ENCODE results near the gene STX3.
A peak's percentile ranks its signal among the peaks of the same experiment; 100 is the strongest.
"Not testable (repeated sequence)": the region's sequence is repeated elsewhere in the genome, so short reads cannot be mapped to it uniquely, and the experiment has no call there.

STX3 gene

GRCh38 chr11:59791639-59792038, 36.5 kb downstream of the STX3 start:
- no peak for DNase-seq (ENCODE audit: low spot score)

- DNase-seq (ENCODE audit: low spot score): no peak
Observed at GRCh38 chr11:59792507-59792906, 37.3 kb downstream of the STX3 start.

- DNase-seq (ENCODE audit: low spot score): no peak
Observed at GRCh38 chr11:59794417-59794816, 39.2 kb downstream of the STX3 start.

GRCh38 chr11:59800390-59801025, 45.3 kb downstream of the STX3 start:
- DNase-seq (ENCODE audit: low spot score): no peak

- no peak for DNase-seq (ENCODE audit: low spot score)
Observed at GRCh38 chr11:59801160-59801706, 46.1 kb downstream of the STX3 start.

GRCh38 chr11:59801981-59802638, 46.9 kb downstream of the STX3 start:
- DNase-seq (ENCODE audit: low spot score): no peak

GRCh38 chr11:59802639-59803176, 47.5 kb downstream of the STX3 start:
- DNase-seq (ENCODE audit: low spot score): peak; percentile 38

- DNase-seq (ENCODE audit: low spot score): no peak
Observed at GRCh38 chr11:59804061-59804460, 48.9 kb downstream of the STX3 start.

- DNase-seq (ENCODE audit: low spot score): no peak
Observed at GRCh38 chr11:59807047-59807610, 52.0 kb downstream of the STX3 start.

- DNase-seq (ENCODE audit: low spot score): peak; percentile 76
Observed at GRCh38 chr11:59810189-59810910, 55.2 kb downstream of the STX3 start, which contains the start of gene MRPL16. MRPL16 (minus strand) TSS chr11:59810778; CDS start chr11:59810658, 120 bp downstream.

GRCh38 chr11:59810911-59811259, 55.7 kb downstream of the STX3 start:
- DNase-seq (ENCODE audit: low spot score): no peak

GRCh38 chr11:59812220-59812619, 57.0 kb downstream of the STX3 start:
- no peak for DNase-seq (ENCODE audit: low spot score)

- DNase-seq (ENCODE audit: low spot score): no peak
Observed at GRCh38 chr11:59813364-59813763, 58.2 kb downstream of the STX3 start.

GRCh38 chr11:59814021-59814420, 58.8 kb downstream of the STX3 start:
- no peak for DNase-seq (ENCODE audit: low spot score)

GRCh38 chr11:59815754-59816153, 60.6 kb downstream of the STX3 start:
- no peak for DNase-seq (ENCODE audit: low spot score)

- DNase-seq (ENCODE audit: low spot score): not testable (repeated sequence)
Observed at GRCh38 chr11:59816434-59816833, 61.3 kb downstream of the STX3 start.

GRCh38 chr11:59818572-59818971, 63.4 kb downstream of the STX3 start:
- DNase-seq (ENCODE audit: low spot score): no peak

- DNase-seq (ENCODE audit: low spot score): no peak
Observed at GRCh38 chr11:59822989-59823566, 67.9 kb downstream of the STX3 start.

GRCh38 chr11:59829358-59829757, 74.2 kb downstream of the STX3 start:
- DNase-seq (ENCODE audit: low spot score): no peak

- DNase-seq (ENCODE audit: low spot score): no peak
Observed at GRCh38 chr11:59833602-59834001, 78.4 kb downstream of the STX3 start.

GRCh38 chr11:59839615-59840014, 84.4 kb downstream of the STX3 start:
- DNase-seq (ENCODE audit: low spot score): no peak

- no peak for DNase-seq (ENCODE audit: low spot score)
Observed at GRCh38 chr11:59841514-59841913, 86.3 kb downstream of the STX3 start.

All from hematopoietic multipotent progenitor cell treated with erythropoietin and hydrocortisone succinate and interleukin-3 and kit ligand, for 17 days (in vitro differentiated cells).